Common myeloid progenitor, CD34-positive (primary cell): ENCODE measurements around the gene RDH5.

Experiments used
- CTCF ChIA-PET: fragments of 350-600 bp; sonication (Branson Sonifier 250); formaldehyde crosslinking; loops from one replicate; lab custom pipeline; 2021; ENCODE audit warnings: antibody characterized with exemption; lab: Charles Lee
- POLR2A ChIA-PET: fragments of 350-600 bp; sonication (Branson Sonifier 250); formaldehyde crosslinking; loops from one replicate; lab custom pipeline; 2021; ENCODE audit warnings: antibody characterized with exemption; lab: Charles Lee
- DNase-seq, 3 donors: peaks; one replicate each; pipeline versions ENCODE4 v3.0.0 to v3.0.0-alpha.2; 2013
- H3K27ac ChIP-seq, 2 experiments: 1 replicate in 1 of 2; 2 replicates in 1 of 2; pipeline ENCODE4 v1.7.0; 2013; ENCODE audit warnings: inconsistent platforms in 2 of 2, low read length in 2 of 2, mild to moderate bottlenecking in 2 of 2, low read depth in 1 of 2, moderate library complexity in 1 of 2; ENCODE audit not compliant: severe bottlenecking in 2 of 2, insufficient read depth in 1 of 2, poor library complexity in 1 of 2
- H3K27me3 ChIP-seq, 5 experiments: replicated peaks in 2 of 5; 1 replicate in 3 of 5; 2 replicates in 2 of 5; pipeline versions ENCODE4 v1.6.1 to v1.7.0; 2013; ENCODE audit warnings: low read length in 4 of 5, mild to moderate bottlenecking in 2 of 5, moderate library complexity in 2 of 5, inconsistent platforms in 1 of 5; ENCODE audit not compliant: insufficient read depth in 5 of 5, control insufficient read depth in 4 of 5
- H3K36me3 ChIP-seq, 4 experiments: 1 replicate in 2 of 4; 2 replicates in 2 of 4; pipeline versions ENCODE4 v1.6.1 to v1.7.0; 2013; ENCODE audit warnings: low read length in 3 of 4, control low read depth in 1 of 4, mild to moderate bottlenecking in 1 of 4; ENCODE audit not compliant: control insufficient read depth in 4 of 4, insufficient read depth in 4 of 4
- H3K4me1 ChIP-seq, 4 experiments: 1 replicate in 3 of 4; 2 replicates in 1 of 4; pipeline versions ENCODE4 v1.6.1 to v1.7.1; 2013; ENCODE audit warnings: low read length in 3 of 4, mild to moderate bottlenecking in 3 of 4, control low read depth in 1 of 4, inconsistent platforms in 1 of 4, moderate library complexity in 1 of 4; ENCODE audit not compliant: control insufficient read depth in 4 of 4, insufficient read depth in 4 of 4; ENCODE audit errors: control extremely low read depth in 1 of 4
- H3K4me3 ChIP-seq, 7 experiments: 1 replicate in 4 of 7; 2 replicates in 3 of 7; pipeline versions ENCODE4 v1.5.1 to v1.7.0; 2013; ENCODE audit warnings: mild to moderate bottlenecking in 7 of 7, low read length in 6 of 7, moderate library complexity in 6 of 7, inconsistent platforms in 2 of 7, low read depth in 2 of 7, control low read depth in 1 of 7; ENCODE audit not compliant: insufficient read depth in 4 of 7, control insufficient read depth in 1 of 7; ENCODE audit errors: extremely low read depth in 1 of 7
- H3K9me3 ChIP-seq, 5 experiments: 1 replicate in 4 of 5; 2 replicates in 1 of 5; pipeline versions ENCODE4 v1.6.1 to v1.7.1; 2013; ENCODE audit warnings: low read length in 4 of 5, mild to moderate bottlenecking in 2 of 5, inconsistent platforms in 1 of 5, low read depth in 1 of 5, moderate library complexity in 1 of 5; ENCODE audit not compliant: control insufficient read depth in 4 of 5, insufficient read depth in 2 of 5; ENCODE audit errors: control extremely low read depth in 1 of 5
- whole genome bisulfite sequencing: methylation state at CpG from one replicate; pipeline ENCODE4 v1.1.5; 2013; ENCODE audit not compliant: insufficient coverage; 5-methylcytosine and 5-hydroxymethylcytosine counted together

The RDH5 gene

GRCh38 chr12:55717011-55718007 is 2.9 kb upstream of the RDH5 start:
- POLR2A ChIA-PET: interaction anchor here (0.9 kb wide), 1 partner anchor 12 kb away, joined by 4 read pairs; the partner anchor contains the start of gene CD63

DNA sequence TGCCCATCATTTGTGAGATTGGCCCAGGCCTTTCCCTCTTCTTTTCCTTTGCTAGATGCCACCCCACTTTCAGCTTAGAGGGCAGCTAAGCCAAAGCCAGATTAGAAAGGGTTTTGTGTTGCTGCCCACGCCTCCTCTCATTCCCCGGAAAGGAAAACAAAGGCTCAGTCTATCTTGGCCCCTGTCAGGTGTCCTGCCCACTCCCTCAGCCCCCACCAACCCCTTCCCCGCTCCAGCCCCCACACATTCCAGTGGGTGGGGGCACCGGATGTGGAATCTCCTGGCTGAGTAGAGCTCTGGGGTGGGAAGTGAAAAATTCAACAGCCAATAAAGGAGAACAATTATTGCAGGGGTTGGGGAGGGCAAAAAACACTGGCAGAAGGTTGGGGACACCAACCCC is 2.2 kb upstream of the RDH5 start:
- H3K4me1 ChIP-seq: peaks cover 3 to 27% (median 19%) of the 10 kb centered on the region in 4 experiments
- no peak for DNase-seq
- peaks cover 0 to 18% (median 13%) of the 10 kb centered on the region in 4 experiments for H3K36me3 ChIP-seq
- no peak overlapping the region for H3K27ac ChIP-seq
- WGBS: no CpG with 5 or more reads among the region's 4 CpGs
- no peak overlapping the region for H3K4me3 ChIP-seq
- H3K27me3 ChIP-seq: peaks cover 0 to 2% (median 0%) of the 10 kb centered on the region in 5 experiments
- H3K9me3 ChIP-seq: no peaks in the 10 kb centered on the region
- CTCF ChIA-PET: interaction anchor here (1.5 to 3.1 kb wide), 4 partner anchors 11 to 209 kb away, joined by 3 to 19 read pairs (median 13); partner anchors contain the start of gene CD63
- POLR2A ChIA-PET: interaction anchor here (1.1 kb wide), 1 partner anchor 20 kb away, joined by 3 read pairs; no protein-coding TSS in a partner anchor

More at GRCh38 chr12:55717011-55718007, 2.9 kb upstream of the RDH5 start:
- DNase-seq: no peak
- peaks cover 0 to 16% (median 12%) of the 10 kb centered on the region in 4 experiments for H3K36me3 ChIP-seq
- H3K4me3 ChIP-seq: peak overlapping the region in 5 of 7 experiments; percentile 83 to 98 (median 92)
- no peaks in the 10 kb centered on the region for H3K9me3 ChIP-seq
- peak overlapping the region in 1 of 2 experiments; percentile 89 for H3K27ac ChIP-seq
- CTCF ChIA-PET: interaction anchor here (1.0 to 3.1 kb wide), 8 partner anchors 8 to 1177 kb away, joined by 3 to 19 read pairs (median 8); partner anchors contain the start of genes CD63 and ITGA7
- H3K4me1 ChIP-seq: peaks cover 3 to 27% (median 19%) of the 10 kb centered on the region in 4 experiments
- H3K27me3 ChIP-seq: peaks cover 0 to 2% (median 0%) of the 10 kb centered on the region in 5 experiments
- WGBS: 59% methylated on average over 7 of the region's 8 CpGs

DNA sequence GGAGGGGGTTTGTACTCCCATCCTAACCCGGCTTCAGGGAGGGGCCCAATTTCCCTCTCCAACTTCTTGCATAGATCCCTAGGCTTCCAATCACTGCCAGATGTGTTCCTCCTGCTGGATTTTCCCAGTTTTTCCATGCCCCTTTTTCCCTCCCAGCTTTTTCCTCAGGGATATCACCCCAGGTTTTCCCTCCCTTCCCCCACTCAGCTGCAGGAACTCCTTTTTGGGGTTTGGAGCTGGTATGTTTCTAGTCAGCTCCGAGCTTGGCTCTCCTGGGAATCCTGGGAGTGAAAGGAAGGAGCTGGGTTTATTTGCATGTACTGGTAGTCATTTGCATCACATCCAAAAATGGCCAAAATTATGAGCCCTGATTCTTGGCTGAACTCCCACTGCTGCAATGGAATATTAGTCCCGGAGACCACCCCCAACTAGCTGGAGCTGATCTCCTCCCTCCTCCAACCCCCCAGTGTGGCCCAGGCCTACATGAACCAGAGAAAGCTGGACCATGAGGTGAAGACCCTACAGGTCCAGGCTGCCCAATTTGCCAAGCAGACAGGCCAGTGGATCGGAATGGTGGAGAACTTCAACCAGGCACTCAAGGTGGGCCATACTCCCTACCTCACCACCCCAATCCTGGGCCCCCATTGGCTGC is 1.4 kb upstream of the RDH5 start:
- no peak for DNase-seq
- CTCF ChIA-PET: interaction anchor here (2.3 to 7.3 kb wide), 4 partner anchors 11 to 56 kb away, joined by 7 to 119 read pairs (median 18); partner anchors contain the start of gene CD63
- H3K27ac ChIP-seq: no peak overlapping the region
- H3K4me3 ChIP-seq: no peak overlapping the region
- no peaks in the 10 kb centered on the region for H3K9me3 ChIP-seq
- peaks cover 0 to 18% (median 17%) of the 10 kb centered on the region in 4 experiments for H3K36me3 ChIP-seq
- POLR2A ChIA-PET: interaction anchor here (0.7 to 1.1 kb wide), 2 partner anchors 19 to 51 kb away, joined by 3 read pairs; no protein-coding TSS in a partner anchor
- WGBS: 100% methylated on average over 1 of the region's 4 CpGs
- H3K27me3 ChIP-seq: no peaks in the 10 kb centered on the region
- H3K4me1 ChIP-seq: peaks cover 3 to 27% (median 19%) of the 10 kb centered on the region in 4 experiments

- H3K4me1 ChIP-seq: peaks cover 3 to 27% (median 19%) of the 10 kb centered on the region in 4 experiments
- no peak overlapping the region for H3K27ac ChIP-seq
- ChIA-PET CTCF (interaction anchor here (0.9 to 7.3 kb wide), 7 partner anchors 11 to 61 kb away, joined by 3 to 119 read pairs (median 7); partner anchors contain the start of gene CD63), POLR2A (no interaction called here)
- 92% methylated on average over 2 of the region's 7 CpGs for WGBS
- peaks cover 3 to 24% (median 23%) of the 10 kb centered on the region in 4 experiments for H3K36me3 ChIP-seq
- H3K9me3 ChIP-seq: no peaks in the 10 kb centered on the region
- H3K27me3 ChIP-seq: no peaks in the 10 kb centered on the region
- no peak for DNase-seq
- H3K4me3 ChIP-seq: no peak overlapping the region
These were observed 822 bp upstream of the RDH5 start for GRCh38 chr12:55719371-55719770.

DNA sequence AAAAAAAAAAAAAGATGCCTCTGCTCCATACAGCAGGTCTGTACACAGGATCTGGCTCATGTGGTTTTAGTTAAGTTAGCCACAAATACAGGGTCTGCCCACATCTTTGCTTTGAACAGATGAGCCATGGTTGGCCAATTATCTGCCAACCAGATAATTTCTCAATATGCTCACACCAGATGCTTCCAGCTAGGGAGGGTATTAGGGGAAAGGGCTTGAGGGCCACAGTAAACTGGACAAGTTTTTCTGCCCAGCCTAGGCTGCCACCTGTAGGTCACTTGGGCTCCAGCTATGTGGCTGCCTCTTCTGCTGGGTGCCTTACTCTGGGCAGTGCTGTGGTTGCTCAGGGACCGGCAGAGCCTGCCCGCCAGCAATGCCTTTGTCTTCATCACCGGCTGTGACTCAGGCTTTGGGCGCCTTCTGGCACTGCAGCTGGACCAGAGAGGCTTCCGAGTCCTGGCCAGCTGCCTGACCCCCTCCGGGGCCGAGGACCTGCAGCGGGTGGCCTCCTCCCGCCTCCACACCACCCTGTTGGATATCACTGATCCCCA is 776 bp downstream of the RDH5 start:
- Histone ChIP-seq H3K36me3 (peaks cover 3 to 35% (median 33%) of the 10 kb centered on the region in 4 experiments), H3K4me1 (peaks cover 0 to 23% (median 15%) of the 10 kb centered on the region in 4 experiments), H3K27me3 (no peaks in the 10 kb centered on the region), H3K27ac (no peak overlapping the region), H3K9me3 (no peaks in the 10 kb centered on the region), H3K4me3 (no peak overlapping the region)
- 93% methylated on average over 9 of the region's 9 CpGs for WGBS
- peak in 2 of 3 donors; percentile 46 to 48 for DNase-seq
- POLR2A ChIA-PET: interaction anchor here (0.9 kb wide), 1 partner anchor 8 kb away, joined by 3 read pairs; no protein-coding TSS in a partner anchor
- CTCF ChIA-PET: interaction anchor here (0.6 to 7.3 kb wide), 7 partner anchors 9 to 65 kb away, joined by 3 to 119 read pairs (median 6); partner anchors contain the start of gene CD63

GRCh38 chr12:55721601-55722213 is 1.5 kb downstream of the RDH5 start:
- 97% methylated on average over 13 of the region's 14 CpGs for WGBS
- no peaks in the 10 kb centered on the region for H3K9me3 ChIP-seq
- no peaks in the 10 kb centered on the region for H3K27me3 ChIP-seq
- H3K27ac ChIP-seq: no peak overlapping the region
- H3K4me1 ChIP-seq: peaks cover 0 to 21% (median 13%) of the 10 kb centered on the region in 4 experiments
- H3K36me3 ChIP-seq: peaks cover 3 to 41% (median 35%) of the 10 kb centered on the region in 4 experiments
- no peak for DNase-seq
- ChIA-PET POLR2A (interaction anchor here (0.9 kb wide), 1 partner anchor 8 kb away, joined by 3 read pairs; no protein-coding TSS in a partner anchor), CTCF (interaction anchor here (1.7 to 7.3 kb wide), 3 partner anchors 8 to 16 kb away, joined by 4 to 119 read pairs (median 26); partner anchors contain the start of gene CD63)
- no peak overlapping the region for H3K4me3 ChIP-seq
